ENCODE measurements around the gene SPDYC. TPM values are rescaled to one million over a fixed set of nuclear protein-coding genes. Genes with fewer than 3 reads are reported as not detected.
A peak's percentile ranks its signal among the peaks of the same experiment; 100 is the strongest.

The SPDYC gene
- total and polyA plus RNA-seq, 7 experiments from 2014 or later, result not detected

DNA sequence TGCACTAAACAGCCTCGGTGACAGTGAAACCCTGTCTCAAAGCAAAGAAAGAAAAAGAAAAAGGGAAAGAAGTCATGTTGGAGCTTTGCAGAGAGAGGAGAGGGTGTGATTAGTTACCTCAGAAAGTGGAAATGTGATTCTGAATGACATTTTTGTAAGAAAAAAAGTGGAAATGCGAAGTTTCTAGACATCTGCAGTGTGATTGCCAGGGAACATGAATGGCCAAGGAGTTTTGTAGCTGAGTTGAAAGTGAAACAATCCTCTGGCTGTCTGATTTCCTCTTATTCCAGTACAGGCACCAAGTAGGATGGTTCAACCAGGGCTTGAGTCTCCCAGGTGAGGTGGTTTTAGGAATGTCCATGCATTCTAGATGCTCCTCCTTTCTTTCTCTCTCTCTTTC is 17.9 kb upstream of the SPDYC start:
- CTCF ChIA-PET, result no interaction called here
- Mint-ChIP-seq H3K27ac (no peak overlapping the region), H3K9me3 (peaks cover 0 to 1% (median 0%) of the 10 kb centered on the region in 11 donors), H3K4me3 (no peak overlapping the region), H3K36me3 (peaks cover 0 to 3% (median 0%) of the 10 kb centered on the region in 5 donors), H3K27me3 (peaks cover 0 to 4% (median 0%) of the 10 kb centered on the region in 5 donors), H3K4me1 (peaks cover 0 to 12% (median 0%) of the 10 kb centered on the region in 7 donors)
- Histone ChIP-seq H3K4me1 (ENCODE audit: control insufficient read depth in 2 of 2, insufficient read depth in 2 of 2, low read length in 2 of 2) (no peaks in the 10 kb centered on the region), H3K27ac (ENCODE audit: low read depth, low read length) (no peak overlapping the region), H3K4me3 (ENCODE audit: low read length) (no peak overlapping the region), H3K27me3 (ENCODE audit: control insufficient read depth in 2 of 2, insufficient read depth in 2 of 2, low read length in 2 of 2) (no peaks in the 10 kb centered on the region), H3K9me3 (ENCODE audit: control insufficient read depth in 2 of 3, low read length in 3 of 3) (no peaks in the 10 kb centered on the region), H3K36me3 (ENCODE audit: control insufficient read depth in 2 of 3, insufficient read depth in 3 of 3, low read length in 3 of 3) (no peaks in the 10 kb centered on the region)
- POLR2A ChIA-PET, result interaction anchor here (0.8 kb wide), 1 partner anchor 17 kb away, joined by 3 read pairs; no protein-coding TSS in a partner anchor
- ATAC-seq (no peak), DNase-seq (no peak)
- intact Hi-C loops (cut with micrococcal nuclease), result no loop called here

DNA sequence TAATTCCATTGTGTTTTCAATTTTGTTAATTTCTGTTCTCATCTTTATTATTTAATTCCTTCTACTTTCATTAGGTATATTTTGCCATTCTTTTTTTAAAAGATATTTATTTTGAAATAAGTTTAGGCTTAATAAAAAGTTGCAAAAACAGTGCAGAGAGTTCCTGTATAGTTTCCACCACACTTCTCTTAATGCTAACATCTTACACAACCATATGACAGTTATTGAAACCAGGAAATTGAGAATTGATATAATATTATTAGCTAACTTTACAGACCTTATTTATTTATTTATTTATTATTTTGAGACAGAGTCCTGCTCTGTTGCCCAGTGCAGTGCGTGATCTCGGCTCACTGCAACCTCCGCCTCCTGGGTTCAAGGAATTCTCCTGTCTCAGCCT is 13.8 kb upstream of the SPDYC start:
- intact Hi-C loops (cut with micrococcal nuclease), result no loop called here
- H3K27me3 ChIP-seq (ENCODE audit: control insufficient read depth in 2 of 2, insufficient read depth in 2 of 2, low read length in 2 of 2), result no peaks in the 10 kb centered on the region
- POLR2A ChIA-PET, result no interaction called here
- no peaks in the 10 kb centered on the region for H3K9me3 ChIP-seq (ENCODE audit: control insufficient read depth in 2 of 3, low read length in 3 of 3)
- DNase-seq (no peak), ATAC-seq (no peak)
- no peaks in the 10 kb centered on the region for H3K36me3 Mint-ChIP-seq
- no peaks in the 10 kb centered on the region for H3K4me1 ChIP-seq (ENCODE audit: control insufficient read depth in 2 of 2, insufficient read depth in 2 of 2, low read length in 2 of 2)
- H3K4me3 ChIP-seq (ENCODE audit: low read length), result no peak overlapping the region
- CTCF ChIA-PET, result no interaction called here
- no peak overlapping the region for H3K27ac ChIP-seq (ENCODE audit: low read depth, low read length)
- peaks cover 0 to 12% (median 0%) of the 10 kb centered on the region in 7 donors for H3K4me1 Mint-ChIP-seq
- no peak overlapping the region for H3K4me3 Mint-ChIP-seq
- H3K36me3 ChIP-seq (ENCODE audit: control insufficient read depth in 2 of 3, insufficient read depth in 3 of 3, low read length in 3 of 3), result no peaks in the 10 kb centered on the region
- no peaks in the 10 kb centered on the region for H3K9me3 Mint-ChIP-seq
- H3K27ac Mint-ChIP-seq, result no peak overlapping the region
- H3K27me3 Mint-ChIP-seq, result peaks cover 0 to 13% (median 0%) of the 10 kb centered on the region in 5 donors

DNA sequence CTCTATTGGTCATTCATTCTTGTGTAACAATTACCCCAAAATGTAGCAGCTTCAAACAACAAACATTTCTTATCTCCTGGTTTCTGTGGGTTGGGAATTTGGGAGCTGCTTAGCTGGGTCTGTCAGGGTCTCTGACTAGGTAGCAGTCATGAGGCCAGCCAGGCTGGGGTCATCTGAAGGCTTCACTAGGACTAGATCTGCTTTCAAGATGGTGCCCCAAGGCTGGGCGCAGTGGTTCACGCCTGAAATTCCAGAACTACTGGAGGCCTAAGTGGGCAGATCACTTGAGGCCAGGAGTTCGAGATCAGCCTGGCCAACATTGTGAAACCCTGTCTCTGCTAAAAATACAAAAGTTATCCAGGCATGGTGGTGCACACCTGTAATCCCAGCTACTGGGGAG is 13.1 kb upstream of the SPDYC start:
- CTCF ChIA-PET, result no interaction called here
- peak overlapping the region in 1 of 9 donors; percentile 74 for H3K27ac Mint-ChIP-seq
- H3K27ac ChIP-seq (ENCODE audit: low read depth, low read length), result no peak overlapping the region

DNA sequence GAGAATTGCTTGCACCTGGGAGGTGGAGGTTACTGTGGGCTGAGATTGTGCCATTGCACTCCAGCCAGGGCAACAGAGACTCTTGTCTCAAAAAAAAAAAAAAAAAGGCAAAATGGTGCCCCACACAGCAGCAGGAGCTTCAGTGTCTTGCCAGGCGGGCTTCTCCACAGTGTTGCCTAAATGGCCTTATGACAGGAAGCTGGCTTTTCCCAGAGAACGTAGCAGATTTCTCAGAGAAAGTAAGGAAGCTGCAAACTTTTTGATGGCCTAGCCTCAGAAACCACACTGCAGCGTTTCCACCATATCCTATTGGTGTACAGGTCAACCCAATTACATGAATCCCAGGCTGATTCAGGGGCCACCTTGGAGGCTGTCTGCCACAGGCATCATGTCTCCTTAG is 12.7 kb upstream of the SPDYC start:
- ATAC-seq (no peak), DNase-seq (no peak)
- Mint-ChIP-seq H3K27ac (no peak overlapping the region), H3K4me1 (peaks cover 0 to 5% (median 0%) of the 10 kb centered on the region in 7 donors), H3K9me3 (no peaks in the 10 kb centered on the region), H3K36me3 (no peaks in the 10 kb centered on the region), H3K27me3 (peaks cover 0 to 13% (median 0%) of the 10 kb centered on the region in 5 donors), H3K4me3 (no peak overlapping the region)
- no peaks in the 10 kb centered on the region for H3K9me3 ChIP-seq (ENCODE audit: control insufficient read depth in 2 of 3, low read length in 3 of 3)
- POLR2A ChIA-PET, result interaction anchor here (0.6 kb wide), 1 partner anchor 39 kb away, joined by 5 read pairs; no protein-coding TSS in a partner anchor
- no peaks in the 10 kb centered on the region for H3K27me3 ChIP-seq (ENCODE audit: control insufficient read depth in 2 of 2, insufficient read depth in 2 of 2, low read length in 2 of 2)
- intact Hi-C loops (cut with micrococcal nuclease), result no loop called here
- H3K36me3 ChIP-seq (ENCODE audit: control insufficient read depth in 2 of 3, insufficient read depth in 3 of 3, low read length in 3 of 3), result no peaks in the 10 kb centered on the region
- no peaks in the 10 kb centered on the region for H3K4me1 ChIP-seq (ENCODE audit: control insufficient read depth in 2 of 2, insufficient read depth in 2 of 2, low read length in 2 of 2)
- no peak overlapping the region for H3K4me3 ChIP-seq (ENCODE audit: low read length)
- no peak overlapping the region for H3K27ac ChIP-seq (ENCODE audit: low read depth, low read length)
- CTCF ChIA-PET, result no interaction called here

More for the DNA sequence above, 13.1 kb upstream of the SPDYC start:
- Histone ChIP-seq H3K4me1 (ENCODE audit: control insufficient read depth in 2 of 2, insufficient read depth in 2 of 2, low read length in 2 of 2) (no peaks in the 10 kb centered on the region), H3K27me3 (ENCODE audit: control insufficient read depth in 2 of 2, insufficient read depth in 2 of 2, low read length in 2 of 2) (no peaks in the 10 kb centered on the region), H3K36me3 (ENCODE audit: control insufficient read depth in 2 of 3, insufficient read depth in 3 of 3, low read length in 3 of 3) (no peaks in the 10 kb centered on the region), H3K4me3 (ENCODE audit: low read length) (no peak overlapping the region), H3K9me3 (ENCODE audit: control insufficient read depth in 2 of 3, low read length in 3 of 3) (no peaks in the 10 kb centered on the region)
- no peaks in the 10 kb centered on the region for H3K9me3 Mint-ChIP-seq
- POLR2A ChIA-PET, result interaction anchor here (0.6 kb wide), 1 partner anchor 38 kb away, joined by 5 read pairs; no protein-coding TSS in a partner anchor
- H3K4me1 Mint-ChIP-seq, result peaks cover 0 to 9% (median 0%) of the 10 kb centered on the region in 7 donors
- intact Hi-C loops (cut with micrococcal nuclease), result no loop called here
- DNase-seq, result no peak
- no peaks in the 10 kb centered on the region for H3K36me3 Mint-ChIP-seq
- ATAC-seq, result no peak
- peaks cover 0 to 13% (median 0%) of the 10 kb centered on the region in 5 donors for H3K27me3 Mint-ChIP-seq
- no peak overlapping the region for H3K4me3 Mint-ChIP-seq

DNA sequence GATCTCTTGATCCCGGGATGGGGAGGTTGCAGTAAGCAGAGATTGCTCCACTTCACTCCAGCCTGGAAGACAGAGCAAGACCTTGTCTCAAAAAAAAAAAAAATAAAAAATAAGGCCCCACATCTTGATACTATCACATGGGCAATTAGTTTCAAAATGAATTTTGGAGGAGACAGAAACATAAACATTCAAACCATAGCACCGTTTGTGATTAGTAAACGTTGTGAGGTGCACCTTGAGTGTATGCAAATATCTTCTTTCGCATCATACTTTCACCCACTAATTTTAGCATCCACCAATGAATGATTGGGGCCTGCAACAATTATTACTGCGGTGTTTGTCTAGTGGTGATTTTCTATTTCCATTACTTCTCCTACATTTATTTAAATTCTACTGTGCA is 11.0 kb upstream of the SPDYC start:
- Mint-ChIP-seq H3K36me3 (no peaks in the 10 kb centered on the region), H3K27ac (no peak overlapping the region), H3K4me3 (no peak overlapping the region), H3K9me3 (no peaks in the 10 kb centered on the region), H3K4me1 (no peaks in the 10 kb centered on the region), H3K27me3 (peaks cover 0 to 13% (median 0%) of the 10 kb centered on the region in 5 donors)
- ATAC-seq (no peak), DNase-seq (no peak)
- Histone ChIP-seq H3K36me3 (ENCODE audit: control insufficient read depth in 2 of 3, insufficient read depth in 3 of 3, low read length in 3 of 3) (no peaks in the 10 kb centered on the region), H3K4me1 (ENCODE audit: control insufficient read depth in 2 of 2, insufficient read depth in 2 of 2, low read length in 2 of 2) (no peaks in the 10 kb centered on the region), H3K27ac (ENCODE audit: low read depth, low read length) (no peak overlapping the region), H3K4me3 (ENCODE audit: low read length) (no peak overlapping the region), H3K9me3 (ENCODE audit: control insufficient read depth in 2 of 3, low read length in 3 of 3) (no peaks in the 10 kb centered on the region), H3K27me3 (ENCODE audit: control insufficient read depth in 2 of 2, insufficient read depth in 2 of 2, low read length in 2 of 2) (no peaks in the 10 kb centered on the region)
- ChIA-PET CTCF (interaction anchor here (0.7 kb wide), 1 partner anchor 83 kb away, joined by 3 read pairs; no protein-coding TSS in a partner anchor), POLR2A (interaction anchor here (0.7 kb wide), 1 partner anchor 1130 kb away, joined by 3 read pairs; the partner anchor contains the start of gene YIF1A)
- intact Hi-C loops (cut with micrococcal nuclease), result no loop called here

DNA sequence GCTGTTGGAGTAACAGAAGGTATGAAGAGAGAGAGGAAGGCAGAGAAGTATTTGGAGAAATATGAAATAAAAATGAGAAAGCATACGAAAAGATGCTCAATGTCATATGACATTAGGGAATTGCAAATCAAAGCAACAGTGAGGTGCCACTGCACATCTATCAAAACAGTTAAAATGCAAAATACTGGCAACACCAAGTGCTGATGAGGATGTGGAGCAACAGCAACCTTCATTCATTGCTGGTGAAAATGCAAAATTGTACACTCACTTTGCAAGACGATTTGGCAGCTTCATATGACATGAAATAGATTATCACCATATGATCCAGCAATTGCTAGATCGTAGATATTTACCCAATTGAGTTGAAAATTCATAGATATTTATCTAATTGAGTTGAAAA is 9.4 kb upstream of the SPDYC start:
- Mint-ChIP-seq H3K36me3 (no peaks in the 10 kb centered on the region), H3K4me3 (no peak overlapping the region), H3K27ac (no peak overlapping the region), H3K27me3 (peaks cover 0 to 13% (median 0%) of the 10 kb centered on the region in 5 donors), H3K9me3 (no peaks in the 10 kb centered on the region), H3K4me1 (no peaks in the 10 kb centered on the region)
- no peak overlapping the region for H3K4me3 ChIP-seq (ENCODE audit: low read length)
- no peaks in the 10 kb centered on the region for H3K27me3 ChIP-seq (ENCODE audit: control insufficient read depth in 2 of 2, insufficient read depth in 2 of 2, low read length in 2 of 2)
- POLR2A ChIA-PET, result no interaction called here
- H3K36me3 ChIP-seq (ENCODE audit: control insufficient read depth in 2 of 3, insufficient read depth in 3 of 3, low read length in 3 of 3), result no peaks in the 10 kb centered on the region
- intact Hi-C loops (cut with micrococcal nuclease), result no loop called here
- H3K27ac ChIP-seq (ENCODE audit: low read depth, low read length), result no peak overlapping the region
- CTCF ChIA-PET, result no interaction called here
- no peak for DNase-seq
- no peaks in the 10 kb centered on the region for H3K4me1 ChIP-seq (ENCODE audit: control insufficient read depth in 2 of 2, insufficient read depth in 2 of 2, low read length in 2 of 2)
- no peaks in the 10 kb centered on the region for H3K9me3 ChIP-seq (ENCODE audit: control insufficient read depth in 2 of 3, low read length in 3 of 3)
- ATAC-seq, result no peak

DNA sequence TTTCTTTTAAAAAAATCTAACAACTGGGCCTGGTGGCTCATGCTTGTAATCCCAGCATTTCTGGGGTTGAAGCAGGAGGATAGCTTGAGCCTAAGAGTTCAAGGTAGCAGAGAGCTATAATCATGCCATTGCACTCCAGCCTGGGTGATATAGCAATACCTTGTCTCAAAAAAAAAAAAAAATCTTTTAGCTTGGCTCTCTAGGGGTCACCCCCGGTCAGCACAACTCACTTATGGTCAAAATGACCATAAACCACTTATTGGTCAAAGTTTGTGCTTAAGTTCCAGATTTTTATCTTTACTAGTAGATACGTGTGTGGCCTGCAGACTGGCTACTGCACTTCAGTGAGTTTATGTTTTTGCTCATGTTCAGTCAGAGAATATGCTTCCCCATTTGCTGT is 6.3 kb upstream of the SPDYC start:
- CTCF ChIA-PET, result no interaction called here
- H3K4me1 Mint-ChIP-seq, result peaks cover 0 to 3% (median 0%) of the 10 kb centered on the region in 7 donors
- peak; percentile 40 for ATAC-seq
- no peaks in the 10 kb centered on the region for H3K9me3 Mint-ChIP-seq
- no peaks in the 10 kb centered on the region for H3K27me3 ChIP-seq (ENCODE audit: control insufficient read depth in 2 of 2, insufficient read depth in 2 of 2, low read length in 2 of 2)
- H3K36me3 Mint-ChIP-seq, result no peaks in the 10 kb centered on the region
- no peaks in the 10 kb centered on the region for H3K36me3 ChIP-seq (ENCODE audit: control insufficient read depth in 2 of 3, insufficient read depth in 3 of 3, low read length in 3 of 3)
- DNase-seq, result no peak
- intact Hi-C loops (cut with micrococcal nuclease), result no loop called here
- H3K27ac Mint-ChIP-seq, result no peak overlapping the region
- H3K27me3 Mint-ChIP-seq, result peaks cover 0 to 11% (median 0%) of the 10 kb centered on the region in 5 donors
- H3K4me3 ChIP-seq (ENCODE audit: low read length), result no peak overlapping the region
- H3K4me3 Mint-ChIP-seq, result no peak overlapping the region
- no peaks in the 10 kb centered on the region for H3K4me1 ChIP-seq (ENCODE audit: control insufficient read depth in 2 of 2, insufficient read depth in 2 of 2, low read length in 2 of 2)
- H3K27ac ChIP-seq (ENCODE audit: low read depth, low read length), result no peak overlapping the region
- POLR2A ChIA-PET, result no interaction called here
- no peaks in the 10 kb centered on the region for H3K9me3 ChIP-seq (ENCODE audit: control insufficient read depth in 2 of 3, low read length in 3 of 3)
